Kidney epithelial cell (primary cell): Measurements from ENCODE around the gene GABRP. TPM values are rescaled to one million over a fixed set of nuclear protein-coding genes. Genes with fewer than 3 reads are reported as not detected.

ENCODE experiments used
- DNase-seq: peaks from one replicate; pipeline ENCODE4 v3.0.0-alpha.2; 2010; ENCODE audit warnings: low read depth
- H3K27me3 ChIP-seq: 2 replicates; pipeline ENCODE4 v1.6.0; 2011; ENCODE audit warnings: low read length; ENCODE audit not compliant: control insufficient read depth, insufficient read depth
- H3K36me3 ChIP-seq: 2 replicates; pipeline ENCODE4 v1.5.1; 2011; ENCODE audit warnings: low read length; ENCODE audit not compliant: control insufficient read depth, insufficient read depth
- H3K4me3 ChIP-seq: 2 replicates; pipeline ENCODE4 v1.5.1; 2011; ENCODE audit warnings: low read depth, mild to moderate bottlenecking, control low read depth, low read length
- total RNA-seq: library from RNA; depleted of rRNA; stranded (reverse); fragments of >200 nt; gene quantifications from 2 replicates; pipeline ENCODE4 v1.2.3, GENCODE V29; 2015
- TF ChIP-seq, protein P1 (sequence below): IDR thresholded peaks from 2 replicates; pipeline ENCODE4 v1.5.1; 2011; ENCODE audit warnings: mild to moderate bottlenecking, moderate library complexity, low read length, control low read depth, inconsistent platforms; ENCODE audit not compliant: insufficient read depth, poor library complexity, severe bottlenecking

GABRP gene
- total RNA-seq, 1 donor from 2014 or later: 0.50 TPM

- no peak for DNase-seq
- H3K27me3 ChIP-seq: no peaks in the 10 kb centered on the region
- TF ChIP-seq, protein P1, sequence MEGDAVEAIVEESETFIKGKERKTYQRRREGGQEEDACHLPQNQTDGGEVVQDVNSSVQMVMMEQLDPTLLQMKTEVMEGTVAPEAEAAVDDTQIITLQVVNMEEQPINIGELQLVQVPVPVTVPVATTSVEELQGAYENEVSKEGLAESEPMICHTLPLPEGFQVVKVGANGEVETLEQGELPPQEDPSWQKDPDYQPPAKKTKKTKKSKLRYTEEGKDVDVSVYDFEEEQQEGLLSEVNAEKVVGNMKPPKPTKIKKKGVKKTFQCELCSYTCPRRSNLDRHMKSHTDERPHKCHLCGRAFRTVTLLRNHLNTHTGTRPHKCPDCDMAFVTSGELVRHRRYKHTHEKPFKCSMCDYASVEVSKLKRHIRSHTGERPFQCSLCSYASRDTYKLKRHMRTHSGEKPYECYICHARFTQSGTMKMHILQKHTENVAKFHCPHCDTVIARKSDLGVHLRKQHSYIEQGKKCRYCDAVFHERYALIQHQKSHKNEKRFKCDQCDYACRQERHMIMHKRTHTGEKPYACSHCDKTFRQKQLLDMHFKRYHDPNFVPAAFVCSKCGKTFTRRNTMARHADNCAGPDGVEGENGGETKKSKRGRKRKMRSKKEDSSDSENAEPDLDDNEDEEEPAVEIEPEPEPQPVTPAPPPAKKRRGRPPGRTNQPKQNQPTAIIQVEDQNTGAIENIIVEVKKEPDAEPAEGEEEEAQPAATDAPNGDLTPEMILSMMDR: no peak
- H3K36me3 ChIP-seq: no peaks in the 10 kb centered on the region
- H3K4me3 ChIP-seq: peak within 1 kb of the TSS; percentile 75
Measured at GRCh38 chr5:170861917-170862766, 78.6 kb downstream of the GABRP start, which contains the start of gene RANBP17. TSS of gene RANBP17 (plus strand) at chr5:170862018.

DNA sequence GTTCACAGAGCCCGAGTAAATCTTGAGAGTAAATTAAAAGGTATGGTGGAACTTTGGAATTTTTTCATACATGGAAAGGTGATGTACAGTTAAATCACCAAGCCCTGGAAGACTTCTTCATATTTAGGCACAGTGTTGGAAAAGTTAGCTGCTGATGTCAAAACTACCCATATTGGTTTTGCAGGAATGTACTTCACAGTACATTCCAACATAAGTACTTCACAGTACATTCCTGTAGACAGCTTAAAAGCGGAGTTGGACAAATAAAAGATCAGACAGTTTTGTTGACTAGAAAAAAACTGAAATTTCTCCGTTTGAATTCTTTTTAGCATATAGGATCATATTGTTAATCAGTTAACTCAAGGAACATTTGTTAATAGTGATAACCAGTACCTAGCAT lies 80.1 kb downstream of the GABRP start:
- H3K36me3 ChIP-seq: no peaks in the 10 kb centered on the region

More for the DNA sequence above, 80.1 kb downstream of the GABRP start:
- TF ChIP-seq, protein P1: no peak
- Histone ChIP-seq H3K27me3 (no peaks in the 10 kb centered on the region), H3K4me3 (no peak overlapping the region)
- DNase-seq: no peak

Other genes starting within 250 kb of the GABRP start
- gene RANBP17, start 78.3 kb downstream of the GABRP start, total RNA-seq: 7.1 and 10.4 TPM in 2 replicates